ENCODE measurements around the gene ZSCAN4. TPM values are rescaled to one million over a fixed set of nuclear protein-coding genes. Genes with fewer than 3 reads are reported as not detected.

ZSCAN4 gene
- total RNA-seq, 4 donors from 2014 or later = 0.39 to 0.71 TPM; not detected in 2

- no peak for TF ChIP-seq CTCF (IDR thresholded peaks at IDR 0.05)
- TF ChIP-seq POLR2A (IDR thresholded peaks at IDR 0.05) = no peak
- H3K4me3 ChIP-seq (ENCODE audit: low read depth, poor library complexity, severe bottlenecking) = no peak overlapping the region
- DNase-seq (ENCODE audit: low spot score in 2 of 2) = no peak
- 87 to 95% methylated on average over 1 of the region's 1 CpG for WGBS, 2 donors
- intact Hi-C loops (cut with DNase I; ENCODE audit: low total_unique reads) = no loop called here
Observed at GRCh38 chr19:57667228-57667627, 1.5 kb upstream of the ZSCAN4 start.

GRCh38 chr19:57671124-57671895, 2.6 kb downstream of the ZSCAN4 start:
- TF ChIP-seq POLR2A (IDR thresholded peaks at IDR 0.05) (no peak), CTCF (IDR thresholded peaks at IDR 0.05) (no peak)
- H3K4me3 ChIP-seq (ENCODE audit: low read depth, poor library complexity, severe bottlenecking) = no peak overlapping the region
- intact Hi-C loops (cut with DNase I; ENCODE audit: low total_unique reads) = no loop called here
- WGBS, 2 donors = 57 to 68% methylated on average over 7 of the region's 7 CpGs
- no peak for DNase-seq (ENCODE audit: low spot score in 2 of 2)

- 84 to 85% methylated on average over 4 of the region's 4 CpGs for WGBS, 2 donors
- TF ChIP-seq CTCF (IDR thresholded peaks at IDR 0.05) (no peak), POLR2A (IDR thresholded peaks at IDR 0.05) (no peak)
- DNase-seq (ENCODE audit: low spot score in 2 of 2) = no peak
- intact Hi-C loops (cut with DNase I; ENCODE audit: low total_unique reads) = no loop called here
- no peak overlapping the region for H3K4me3 ChIP-seq (ENCODE audit: low read depth, poor library complexity, severe bottlenecking)
Observed at GRCh38 chr19:57672466-57672865, 3.7 kb downstream of the ZSCAN4 start.

GRCh38 chr19:57675881-57676280, 7.1 kb downstream of the ZSCAN4 start:
- WGBS, 2 donors = 71 to 75% methylated on average over 2 of the region's 2 CpGs
- no peak for DNase-seq (ENCODE audit: low spot score in 2 of 2)
- TF ChIP-seq POLR2A (IDR thresholded peaks at IDR 0.05) = no peak
- no peak for TF ChIP-seq CTCF (IDR thresholded peaks at IDR 0.05)
- intact Hi-C loops (cut with DNase I; ENCODE audit: low total_unique reads) = no loop called here
- H3K4me3 ChIP-seq (ENCODE audit: low read depth, poor library complexity, severe bottlenecking) = no peak overlapping the region

- no peak for TF ChIP-seq CTCF (IDR thresholded peaks at IDR 0.05)
- peak overlapping the region; percentile 89 for H3K4me3 ChIP-seq (ENCODE audit: low read depth, poor library complexity, severe bottlenecking)
- no peak for DNase-seq (ENCODE audit: low spot score in 2 of 2)
- WGBS, 2 donors = 3 to 5% methylated on average over 16 to 19 of the region's 19 CpGs
- intact Hi-C loops (cut with DNase I; ENCODE audit: low total_unique reads) = no loop called here
Observed at GRCh38 chr19:57682226-57682766, 13.6 kb downstream of the ZSCAN4 start.
